K562 treated with DMSO at 1 percent for 4 hours (cell line): ENCODE data around the gene STRA6. TPM values are rescaled to one million over a fixed set of nuclear protein-coding genes. Genes with fewer than 3 reads are reported as not detected.

Experiments used
- total RNA-seq: library from RNA; unstranded; fragments of 300-600 nt; gene quantifications from 2 replicates; pipeline ENCODE4 v1.2.3, GENCODE V29; 2022; ENCODE audit not compliant: insufficient read depth

The STRA6 gene, protein sequence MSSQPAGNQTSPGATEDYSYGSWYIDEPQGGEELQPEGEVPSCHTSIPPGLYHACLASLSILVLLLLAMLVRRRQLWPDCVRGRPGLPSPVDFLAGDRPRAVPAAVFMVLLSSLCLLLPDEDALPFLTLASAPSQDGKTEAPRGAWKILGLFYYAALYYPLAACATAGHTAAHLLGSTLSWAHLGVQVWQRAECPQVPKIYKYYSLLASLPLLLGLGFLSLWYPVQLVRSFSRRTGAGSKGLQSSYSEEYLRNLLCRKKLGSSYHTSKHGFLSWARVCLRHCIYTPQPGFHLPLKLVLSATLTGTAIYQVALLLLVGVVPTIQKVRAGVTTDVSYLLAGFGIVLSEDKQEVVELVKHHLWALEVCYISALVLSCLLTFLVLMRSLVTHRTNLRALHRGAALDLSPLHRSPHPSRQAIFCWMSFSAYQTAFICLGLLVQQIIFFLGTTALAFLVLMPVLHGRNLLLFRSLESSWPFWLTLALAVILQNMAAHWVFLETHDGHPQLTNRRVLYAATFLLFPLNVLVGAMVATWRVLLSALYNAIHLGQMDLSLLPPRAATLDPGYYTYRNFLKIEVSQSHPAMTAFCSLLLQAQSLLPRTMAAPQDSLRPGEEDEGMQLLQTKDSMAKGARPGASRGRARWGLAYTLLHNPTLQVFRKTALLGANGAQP
- not detected in 2 replicates for total RNA-seq

DNA sequence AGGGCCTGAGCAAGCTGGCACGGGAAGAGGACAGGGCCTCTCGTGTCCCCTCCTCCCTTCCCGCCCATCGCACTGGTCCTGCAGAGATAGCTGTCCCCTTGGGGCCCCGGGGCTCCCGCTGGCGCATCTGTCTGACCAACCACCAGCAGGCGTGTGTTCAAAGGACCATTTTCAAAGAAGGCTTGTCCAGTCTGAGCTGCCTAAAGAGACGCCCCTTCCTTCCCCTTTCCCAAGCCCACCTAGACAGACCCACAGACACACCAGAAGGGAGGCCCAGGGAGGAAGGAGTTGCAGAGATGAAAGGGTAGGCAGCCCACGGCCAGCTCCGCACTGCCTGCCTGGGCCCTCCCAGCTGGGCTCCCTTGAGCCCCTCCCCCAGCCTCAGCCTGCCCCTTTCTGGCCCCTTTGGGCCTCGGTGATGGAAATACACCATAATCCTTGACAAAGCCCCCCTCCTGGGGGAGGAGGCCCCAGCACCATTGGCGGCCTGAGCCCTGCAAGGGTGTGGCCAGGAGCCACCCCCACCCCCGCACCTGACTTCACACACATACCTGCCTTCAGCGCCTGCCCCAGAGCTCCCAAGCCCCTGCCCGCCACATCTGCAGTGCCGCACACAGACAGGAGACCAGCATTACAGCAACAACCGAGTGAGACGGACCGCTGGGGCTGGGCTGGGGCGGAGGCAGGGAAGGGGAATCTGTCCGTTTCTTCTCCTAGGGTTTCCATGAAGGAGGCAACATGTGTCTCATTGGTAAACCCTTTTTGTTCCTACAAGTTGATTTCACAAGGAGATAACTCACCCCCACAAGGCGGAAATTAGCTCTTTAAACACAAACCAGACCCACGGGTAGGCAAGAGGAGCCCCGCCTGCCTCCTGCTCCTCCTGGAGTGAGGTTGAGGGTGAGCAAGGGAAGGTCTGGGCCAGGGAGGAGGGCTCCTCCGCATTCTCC, at the start of gene STRA6:
Gene STRA6 (minus strand): TSS at position 336 of the 950 bp plus-strand sequence. CDS start 520 bp downstream, outside the sequence.

DNA sequence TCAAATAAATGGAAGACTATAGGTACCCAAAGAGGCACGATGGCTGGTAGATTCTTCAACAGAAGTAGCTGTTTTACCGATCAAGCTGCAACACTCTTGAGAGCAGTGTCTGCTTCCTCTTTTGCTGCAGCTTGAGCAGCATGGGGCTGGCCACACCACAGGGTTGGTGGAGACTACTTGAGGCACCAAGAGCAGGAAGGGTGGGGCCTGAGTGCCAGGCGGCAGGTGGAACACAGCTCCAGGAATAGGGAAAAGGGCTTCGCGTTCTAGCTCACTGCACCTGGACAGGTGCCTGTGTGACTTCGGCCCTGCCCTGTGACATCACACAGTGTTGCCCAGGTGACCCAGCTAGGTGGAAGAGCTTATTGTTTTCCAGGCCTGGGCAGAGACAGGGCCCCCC, 33.4 kb upstream of the STRA6 start, which contains the start of gene CCDC33:
Gene CCDC33 (plus strand): TSS at position 365 of the 400 bp plus-strand sequence. CDS start 394 bp downstream, outside the sequence.

DNA sequence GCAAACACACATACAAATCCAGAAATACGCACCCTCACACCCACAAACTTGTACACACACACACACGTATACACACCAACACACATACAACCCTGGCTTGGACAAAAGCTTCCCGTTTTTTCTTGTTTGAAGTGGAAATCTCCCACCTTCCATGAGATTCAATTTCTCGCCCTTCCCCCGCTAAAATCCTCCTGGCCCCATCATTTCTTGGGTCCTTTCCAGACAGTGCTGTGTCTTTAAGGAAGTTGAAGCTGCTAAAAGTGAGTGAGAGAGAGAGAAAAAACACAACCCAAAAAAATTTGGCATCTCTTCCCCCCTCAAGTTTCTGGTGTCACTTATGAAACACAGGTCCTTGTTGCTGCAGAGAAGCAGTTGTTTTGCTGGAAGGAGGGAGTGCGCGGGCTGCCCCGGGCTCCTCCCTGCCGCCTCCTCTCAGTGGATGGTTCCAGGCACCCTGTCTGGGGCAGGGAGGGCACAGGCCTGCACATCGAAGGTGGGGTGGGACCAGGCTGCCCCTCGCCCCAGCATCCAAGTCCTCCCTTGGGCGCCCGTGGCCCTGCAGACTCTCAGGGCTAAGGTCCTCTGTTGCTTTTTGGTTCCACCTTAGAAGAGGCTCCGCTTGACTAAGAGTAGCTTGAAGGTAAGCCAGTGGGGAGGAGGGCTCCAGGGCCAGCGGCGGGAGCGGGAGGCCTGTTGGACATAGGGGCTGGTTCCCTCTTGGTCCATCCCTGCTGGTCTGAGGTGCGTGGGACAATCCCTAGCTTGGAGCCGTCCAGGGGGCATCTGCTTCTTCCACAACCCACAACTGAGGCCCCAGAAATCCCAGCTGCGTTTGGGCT, 29.0 kb downstream of the STRA6 start, which contains the start of gene ISLR:
Gene ISLR (plus strand): TSS at position 331 of the 839 bp plus-strand sequence. CDS start 1,149 bp downstream, outside the sequence.

DNA sequence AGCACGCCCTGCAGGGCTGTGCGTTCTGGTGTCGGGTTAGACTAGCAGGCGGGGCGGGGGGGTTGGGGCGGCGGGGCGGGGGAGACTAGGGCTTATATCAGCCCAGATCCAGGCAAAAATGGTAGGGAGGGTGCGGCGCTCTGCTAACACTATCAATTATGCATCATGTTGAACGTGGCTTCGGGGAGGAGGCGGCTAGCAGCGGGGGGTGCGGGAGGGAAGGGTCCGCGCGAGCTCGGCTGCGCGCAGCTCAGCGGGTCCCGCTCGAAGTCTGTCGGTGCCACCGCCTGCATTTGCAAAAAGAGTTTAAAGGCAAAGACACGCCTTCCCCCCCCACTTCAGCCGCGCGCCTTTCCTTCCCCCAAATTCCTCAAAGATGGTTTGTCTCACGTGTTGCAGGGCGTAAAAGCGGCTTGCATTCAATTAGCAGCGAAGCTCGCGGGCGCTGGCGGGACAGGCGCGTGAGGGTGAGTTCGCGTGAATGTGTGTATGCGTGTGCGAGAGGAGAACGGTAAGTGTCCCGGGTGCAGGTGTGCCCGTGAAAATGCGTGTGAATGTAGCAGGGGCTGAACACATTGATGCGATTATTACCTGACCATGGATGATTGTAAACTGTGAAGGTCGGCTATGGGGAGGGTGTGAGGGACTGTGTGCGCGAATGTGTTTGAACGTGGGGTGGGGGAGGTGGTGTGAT, 72.3 kb downstream of the STRA6 start, which contains the start of gene ISLR2:
Gene ISLR2 (plus strand): TSS at position 432 of the 694 bp plus-strand sequence. CDS start 2,169 bp downstream, outside the sequence.

Other genes starting within 250 kb of the STRA6 start
- 5.5 and 6.0 TPM in 2 replicates for gene STOML1, start 210.5 kb downstream of the STRA6 start, total RNA-seq
- gene PML, start 208.1 kb downstream of the STRA6 start, total RNA-seq = 31.2 and 36.4 TPM in 2 replicates
- gene GOLGA6A, start 120.2 kb downstream of the STRA6 start, total RNA-seq = 0.18 TPM in 1 of 2 replicates, not detected in the other
- not detected in 2 replicates for gene ISLR2, start 72.2 kb downstream of the STRA6 start, total RNA-seq
- not detected in 2 replicates for gene ISLR, start 29.1 kb downstream of the STRA6 start, total RNA-seq
- gene CCDC33, start 33.5 kb upstream of the STRA6 start, total RNA-seq = not detected in 2 replicates
- gene CYP11A1, start 164.9 kb upstream of the STRA6 start, total RNA-seq = not detected in 2 replicates
- 17.8 and 22.8 TPM in 2 replicates for gene SEMA7A, start 231.2 kb upstream of the STRA6 start, total RNA-seq